CD4-positive, CD25-positive, alpha-beta regulatory T cell (primary cell): ENCODE results near the gene LSM3. TPM values are rescaled to one million over a fixed set of nuclear protein-coding genes. Genes with fewer than 3 reads are reported as not detected.

Experiments used
- ATAC-seq, 2 donors: fragments of 150-1000 bp; cut with Tn5 transposase; one replicate each; pipeline ENCODE4 v1.10.0; 2021; ENCODE audit warnings: low read depth in 2 of 2, moderate number of reproducible peaks in 2 of 2, moderate library complexity in 1 of 2
- DNase-seq, 3 donors: peaks; one replicate each; pipeline versions ENCODE4 v3.0.0 to v3.0.0-alpha.2; 2012 to 2022; ENCODE audit warnings: mixed read lengths in 1 of 3
- H3K27ac ChIP-seq: one replicate; pipeline ENCODE4 v1.7.0; 2013; ENCODE audit warnings: mild to moderate bottlenecking, low read length; ENCODE audit not compliant: insufficient read depth, poor library complexity, severe bottlenecking
- H3K27me3 ChIP-seq: one replicate; pipeline ENCODE4 v1.7.0; 2013; ENCODE audit warnings: low read length; ENCODE audit not compliant: control insufficient read depth, insufficient read depth
- H3K36me3 ChIP-seq: one replicate; pipeline ENCODE4 v1.7.0; 2013; ENCODE audit warnings: mild to moderate bottlenecking, low read length, moderate library complexity; ENCODE audit not compliant: control insufficient read depth, insufficient read depth
- H3K4me1 ChIP-seq: 2 replicates; pipeline ENCODE4 v1.7.0; 2013; ENCODE audit warnings: mild to moderate bottlenecking, low read length; ENCODE audit not compliant: insufficient read depth, control insufficient read depth, poor library complexity, severe bottlenecking
- H3K4me3 ChIP-seq: one replicate; pipeline ENCODE4 v1.7.0; 2013; ENCODE audit warnings: low read depth, mild to moderate bottlenecking, low read length, moderate library complexity
- H3K9me3 ChIP-seq, 2 experiments: 1 replicate in 1 of 2; 2 replicates in 1 of 2; pipeline ENCODE4 v1.7.0; 2013; ENCODE audit warnings: low read length in 2 of 2, mild to moderate bottlenecking in 1 of 2, moderate library complexity in 1 of 2; ENCODE audit not compliant: control insufficient read depth in 2 of 2
- H3K27ac Mint-ChIP-seq, 3 donors: one replicate each; pipeline ENCODE4 v1.8.0; 2020 to 2022; ENCODE audit warnings: mild to moderate bottlenecking in 3 of 3, mixed read lengths in 3 of 3, moderate library complexity in 2 of 3
- H3K27me3 Mint-ChIP-seq: one replicate; pipeline ENCODE4 v1.8.0; 2022; ENCODE audit warnings: mild to moderate bottlenecking, mixed read lengths
- H3K36me3 Mint-ChIP-seq: one replicate; pipeline ENCODE4 v1.8.0; 2020; ENCODE audit warnings: mixed read lengths
- H3K4me1 Mint-ChIP-seq, 4 donors: one replicate each; pipeline ENCODE4 v1.8.0; 2020 to 2022; ENCODE audit warnings: mixed read lengths in 4 of 4, mild to moderate bottlenecking in 1 of 4
- H3K4me3 Mint-ChIP-seq, 4 donors: one replicate each; pipeline ENCODE4 v1.8.0; 2020 to 2022; ENCODE audit warnings: mild to moderate bottlenecking in 4 of 4, mixed read lengths in 4 of 4, moderate library complexity in 3 of 4
- H3K9me3 Mint-ChIP-seq, 7 donors: one replicate each; pipeline ENCODE4 v1.8.0; 2020 to 2022; ENCODE audit warnings: mixed read lengths in 7 of 7, mild to moderate bottlenecking in 3 of 7, moderate library complexity in 2 of 7
- polyA plus RNA-seq, 4 donors: library from polyadenylated mRNA; unstranded; fragments of 300-500 nt; fragmentation: Illumina TruSeq; gene quantifications; one replicate each; pipeline ENCODE4 v1.2.3, GENCODE V29; 2021
- total RNA-seq: library from RNA; stranded (reverse); gene quantifications from one replicate; pipeline ENCODE4 v1.2.3, GENCODE V29; 2022

LSM3 gene
- total and polyA plus RNA-seq, 5 donors from 2014 or later, result 6.6 to 25.7 (median 21.0) TPM

DNA sequence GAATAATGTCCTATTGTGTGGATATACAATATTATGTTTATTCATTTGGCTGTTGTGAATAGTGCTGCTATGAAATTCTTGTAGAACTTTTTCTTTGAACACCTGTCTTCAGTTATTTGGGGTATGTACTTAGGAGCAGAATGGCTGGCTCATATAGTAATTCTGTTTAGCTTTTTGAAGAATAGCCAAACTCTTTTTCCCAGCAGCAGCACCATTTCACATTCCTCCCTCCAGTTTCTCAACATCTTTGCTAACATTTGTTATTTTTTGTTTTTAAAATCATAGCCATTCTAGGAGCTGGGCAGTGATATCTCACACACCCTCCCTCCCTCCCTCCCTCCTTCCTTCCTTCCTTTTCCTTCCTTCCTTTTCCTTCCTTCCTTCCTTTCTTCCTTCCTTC is 39.7 kb downstream of the LSM3 start:
- DNase-seq (no peak), ATAC-seq (no peak)
- Histone ChIP-seq H3K4me3 (no peak overlapping the region), H3K27ac (no peak overlapping the region), H3K4me1 (no peaks in the 10 kb centered on the region), H3K27me3 (no peaks in the 10 kb centered on the region), H3K9me3 (peaks cover 0 to 5% of the 10 kb centered on the region in 2 experiments), H3K36me3 (no peaks in the 10 kb centered on the region)
- Mint-ChIP-seq H3K36me3 (no peaks in the 10 kb centered on the region), H3K27me3 (peaks cover 17% of the 10 kb centered on the region), H3K9me3 (peaks cover 0 to 21% (median 3%) of the 10 kb centered on the region in 7 donors), H3K4me1 (no peaks in the 10 kb centered on the region), H3K27ac (no peak overlapping the region), H3K4me3 (peak overlapping the region in 1 of 4 donors; percentile 55)

DNA sequence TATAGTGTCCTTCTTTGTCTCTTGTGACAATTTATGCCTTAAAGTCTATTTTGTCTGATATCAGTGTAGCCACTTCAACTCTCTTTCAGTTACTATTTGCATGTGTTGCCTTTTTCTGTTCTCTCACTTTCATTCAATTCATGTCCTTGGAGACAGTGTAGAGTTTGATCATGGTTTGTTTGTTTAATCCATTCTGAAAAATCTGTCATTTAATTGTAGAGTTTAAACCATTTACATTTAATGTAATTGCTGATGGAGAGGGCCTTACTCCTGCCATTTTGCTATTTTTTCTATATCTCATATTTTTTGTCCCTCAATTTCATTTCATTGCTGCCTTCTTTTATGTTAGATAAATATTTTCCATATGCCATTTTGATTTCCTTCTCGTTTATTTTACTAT is 42.3 kb downstream of the LSM3 start:
- H3K4me3 ChIP-seq, result no peak overlapping the region
- H3K27me3 ChIP-seq, result peaks cover 2% of the 10 kb centered on the region
- H3K27ac Mint-ChIP-seq, result no peak overlapping the region
- no peak for ATAC-seq
- H3K27ac ChIP-seq, result no peak overlapping the region
- no peaks in the 10 kb centered on the region for H3K4me1 ChIP-seq
- H3K4me1 Mint-ChIP-seq, result no peaks in the 10 kb centered on the region
- peaks cover 0 to 21% (median 3%) of the 10 kb centered on the region in 7 donors for H3K9me3 Mint-ChIP-seq
- no peaks in the 10 kb centered on the region for H3K36me3 Mint-ChIP-seq
- peaks cover 0 to 5% of the 10 kb centered on the region in 2 experiments for H3K9me3 ChIP-seq
- H3K4me3 Mint-ChIP-seq, result no peak overlapping the region
- H3K36me3 ChIP-seq, result no peaks in the 10 kb centered on the region
- H3K27me3 Mint-ChIP-seq, result peaks cover 26% of the 10 kb centered on the region
- DNase-seq, result no peak

DNA sequence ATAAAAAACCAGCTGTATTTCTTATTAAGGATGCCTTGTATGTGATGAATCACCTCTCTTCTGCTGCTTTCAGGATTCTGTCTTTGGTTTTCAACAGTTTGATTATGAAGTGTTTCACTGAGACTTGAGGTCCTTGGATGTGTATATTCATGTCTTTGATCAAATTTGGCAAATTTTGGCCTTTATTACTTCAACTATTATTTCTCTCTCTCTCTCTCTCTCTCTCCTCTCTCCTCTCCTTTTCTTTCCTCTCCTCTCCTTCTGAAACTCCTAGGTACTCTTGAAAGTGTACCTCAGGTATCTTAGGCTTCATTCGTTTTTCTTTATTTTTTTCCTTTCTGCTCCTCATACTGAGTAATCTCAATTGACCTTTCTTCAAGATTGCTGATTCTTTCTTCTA is 43.3 kb downstream of the LSM3 start:
- Mint-ChIP-seq H3K9me3 (peaks cover 0 to 21% (median 3%) of the 10 kb centered on the region in 7 donors), H3K4me1 (no peaks in the 10 kb centered on the region), H3K36me3 (no peaks in the 10 kb centered on the region), H3K27me3 (peaks cover 26% of the 10 kb centered on the region), H3K27ac (peak overlapping the region in 1 of 3 donors; percentile 43), H3K4me3 (no peak overlapping the region)
- H3K4me1 ChIP-seq, result no peaks in the 10 kb centered on the region
- ATAC-seq (no peak), DNase-seq (no peak)
- no peak overlapping the region for H3K4me3 ChIP-seq
- H3K36me3 ChIP-seq, result no peaks in the 10 kb centered on the region
- H3K9me3 ChIP-seq, result peaks cover 0 to 5% of the 10 kb centered on the region in 2 experiments
- H3K27ac ChIP-seq, result no peak overlapping the region
- peaks cover 4% of the 10 kb centered on the region for H3K27me3 ChIP-seq

DNA sequence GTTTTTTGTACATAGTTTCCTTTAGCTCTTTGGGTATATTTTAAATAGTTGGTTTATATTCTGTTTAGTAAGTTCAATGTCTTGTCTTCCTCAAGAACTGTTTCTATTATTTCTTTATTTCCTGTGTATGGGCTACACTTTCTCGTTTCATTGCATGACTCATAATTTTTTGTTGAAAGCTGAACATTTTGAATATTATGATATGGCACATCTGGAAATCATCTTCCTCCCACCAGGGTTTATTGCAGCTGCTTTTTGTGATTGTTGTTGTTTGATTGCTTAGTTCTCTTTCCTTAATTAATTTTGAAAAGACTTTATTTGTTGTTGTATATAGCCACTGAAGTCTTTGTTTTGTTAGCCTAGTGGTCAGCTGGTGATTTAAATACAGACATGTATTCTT is 43.8 kb downstream of the LSM3 start:
- ATAC-seq (no peak), DNase-seq (no peak)
- Mint-ChIP-seq H3K27ac (no peak overlapping the region), H3K27me3 (peaks cover 26% of the 10 kb centered on the region), H3K4me3 (no peak overlapping the region), H3K36me3 (no peaks in the 10 kb centered on the region), H3K4me1 (no peaks in the 10 kb centered on the region), H3K9me3 (peaks cover 0 to 21% (median 3%) of the 10 kb centered on the region in 7 donors)
- Histone ChIP-seq H3K27ac (no peak overlapping the region), H3K4me3 (no peak overlapping the region), H3K27me3 (peaks cover 4% of the 10 kb centered on the region), H3K4me1 (no peaks in the 10 kb centered on the region), H3K36me3 (no peaks in the 10 kb centered on the region), H3K9me3 (peaks cover 0 to 5% of the 10 kb centered on the region in 2 experiments)

DNA sequence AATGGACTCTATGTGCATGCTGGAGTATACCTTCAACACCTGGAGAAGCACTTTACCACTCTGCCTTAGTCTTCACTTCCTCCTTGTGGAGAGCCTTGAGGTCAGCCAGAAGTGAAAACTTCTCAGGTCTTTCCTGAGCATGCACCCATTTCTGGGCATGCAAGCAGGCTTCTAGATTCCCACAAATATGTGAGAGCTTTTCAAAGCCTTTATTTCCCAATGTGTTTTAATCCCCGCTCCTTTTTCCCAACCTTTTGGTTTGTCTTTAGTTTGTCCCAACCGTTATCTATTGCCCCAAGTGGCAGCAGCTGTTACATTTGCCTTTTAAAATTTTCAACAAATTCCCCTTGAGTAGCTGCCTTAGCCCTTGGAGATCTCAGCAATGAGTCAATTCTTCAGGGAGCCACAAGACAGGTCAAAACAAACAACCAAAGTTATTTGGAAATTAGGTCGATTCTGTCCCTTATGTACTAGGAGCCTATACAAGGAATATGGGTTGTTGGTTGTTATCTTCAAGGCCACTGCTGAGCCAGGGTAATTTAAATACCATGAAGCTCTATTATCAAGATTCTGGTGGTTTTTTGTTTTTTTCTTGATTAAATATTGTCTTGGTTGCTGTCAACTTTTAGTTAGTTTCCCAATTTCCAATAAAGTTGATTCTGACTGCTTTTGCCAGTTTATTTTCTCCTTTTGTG is 44.4 kb downstream of the LSM3 start:
- no peaks in the 10 kb centered on the region for H3K36me3 Mint-ChIP-seq
- no peaks in the 10 kb centered on the region for H3K36me3 ChIP-seq
- no peak overlapping the region for H3K27ac ChIP-seq
- no peak overlapping the region for H3K4me3 ChIP-seq
- no peak overlapping the region for H3K4me3 Mint-ChIP-seq
- no peaks in the 10 kb centered on the region for H3K4me1 Mint-ChIP-seq
- H3K27me3 ChIP-seq, result peaks cover 4% of the 10 kb centered on the region
- ATAC-seq (no peak), DNase-seq (no peak)
- no peaks in the 10 kb centered on the region for H3K4me1 ChIP-seq
- peaks cover 0 to 5% of the 10 kb centered on the region in 2 experiments for H3K9me3 ChIP-seq
- H3K9me3 Mint-ChIP-seq, result peaks cover 0 to 21% (median 3%) of the 10 kb centered on the region in 7 donors
- no peak overlapping the region for H3K27ac Mint-ChIP-seq
- peaks cover 31% of the 10 kb centered on the region for H3K27me3 Mint-ChIP-seq

DNA sequence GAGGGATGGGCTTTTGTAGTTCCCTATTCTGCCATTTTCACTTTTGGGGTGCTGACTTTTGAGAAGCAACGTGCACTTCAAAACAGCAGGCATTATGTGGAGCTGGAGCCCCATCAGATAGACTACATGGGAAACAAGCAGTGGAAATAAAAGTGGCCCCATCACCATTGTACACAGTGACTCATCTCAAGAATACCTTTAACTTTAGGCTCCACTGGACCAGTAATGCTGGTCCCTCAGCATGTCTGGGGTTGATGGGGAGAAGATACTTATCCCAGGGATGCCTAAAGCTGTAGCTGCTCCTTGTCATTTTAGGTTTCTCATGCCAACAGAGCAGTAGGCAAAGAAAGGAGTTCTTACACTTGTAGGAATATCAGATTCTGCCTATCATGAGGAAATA is 45.0 kb downstream of the LSM3 start:
- H3K27ac ChIP-seq, result no peak overlapping the region
- DNase-seq (no peak), ATAC-seq (no peak)
- no peak overlapping the region for H3K4me3 ChIP-seq
- Mint-ChIP-seq H3K4me3 (no peak overlapping the region), H3K27me3 (peaks cover 31% of the 10 kb centered on the region), H3K36me3 (no peaks in the 10 kb centered on the region), H3K4me1 (no peaks in the 10 kb centered on the region), H3K9me3 (peaks cover 0 to 21% (median 3%) of the 10 kb centered on the region in 7 donors), H3K27ac (no peak overlapping the region)
- H3K4me1 ChIP-seq, result no peaks in the 10 kb centered on the region
- H3K27me3 ChIP-seq, result peaks cover 4% of the 10 kb centered on the region
- no peaks in the 10 kb centered on the region for H3K36me3 ChIP-seq
- peaks cover 0 to 5% of the 10 kb centered on the region in 2 experiments for H3K9me3 ChIP-seq

DNA sequence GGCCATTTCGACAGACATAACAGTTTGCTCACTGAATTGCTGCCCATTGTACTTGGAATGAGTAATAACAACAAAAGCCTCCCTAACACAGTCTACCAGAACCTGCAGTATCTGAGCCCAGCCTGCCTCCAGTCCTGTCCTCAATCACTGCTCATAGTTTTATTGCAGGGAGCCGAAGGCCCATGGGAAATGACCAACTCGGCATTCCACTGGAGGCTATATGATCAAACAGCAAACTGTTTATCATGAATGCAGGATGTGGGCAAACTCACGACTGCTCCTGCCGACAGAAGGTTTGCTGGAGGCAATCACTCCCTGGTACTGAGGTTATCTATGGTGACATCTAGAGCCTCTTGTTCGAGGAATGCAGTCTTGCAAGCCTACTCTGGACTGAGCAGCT is 46.3 kb downstream of the LSM3 start:
- DNase-seq (no peak), ATAC-seq (no peak)
- Mint-ChIP-seq H3K36me3 (no peaks in the 10 kb centered on the region), H3K27me3 (peaks cover 31% of the 10 kb centered on the region), H3K9me3 (peaks cover 0 to 21% (median 3%) of the 10 kb centered on the region in 7 donors), H3K4me1 (no peaks in the 10 kb centered on the region), H3K27ac (no peak overlapping the region), H3K4me3 (no peak overlapping the region)
- H3K27ac ChIP-seq, result no peak overlapping the region
- H3K9me3 ChIP-seq, result peaks cover 0 to 5% of the 10 kb centered on the region in 2 experiments
- peaks cover 4% of the 10 kb centered on the region for H3K27me3 ChIP-seq
- no peak overlapping the region for H3K4me3 ChIP-seq
- H3K36me3 ChIP-seq, result no peaks in the 10 kb centered on the region
- no peaks in the 10 kb centered on the region for H3K4me1 ChIP-seq

DNA sequence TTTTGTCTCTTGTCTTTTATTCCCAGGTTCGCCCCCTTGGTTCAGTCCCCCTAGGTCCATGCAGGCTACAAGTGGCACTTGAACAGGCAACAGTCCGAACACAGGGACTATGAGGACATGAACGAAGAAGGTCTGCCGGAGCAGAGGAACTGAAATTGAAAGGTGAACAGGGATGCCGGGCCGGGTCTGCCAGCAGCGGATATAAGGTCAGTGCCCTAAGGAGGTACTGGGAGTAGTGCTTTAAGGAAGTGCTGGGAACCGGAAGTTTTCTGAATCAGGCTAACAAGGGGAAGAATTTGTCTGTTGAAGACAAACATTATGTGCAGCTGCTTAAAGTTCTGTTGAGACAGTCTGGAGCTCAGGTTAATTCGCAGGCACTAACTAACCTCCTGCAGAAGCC is 46.8 kb downstream of the LSM3 start:
- Histone ChIP-seq H3K36me3 (no peaks in the 10 kb centered on the region), H3K4me1 (no peaks in the 10 kb centered on the region), H3K27me3 (peaks cover 4% of the 10 kb centered on the region), H3K27ac (no peak overlapping the region), H3K9me3 (peaks cover 0 to 5% of the 10 kb centered on the region in 2 experiments), H3K4me3 (no peak overlapping the region)
- no peak for DNase-seq
- Mint-ChIP-seq H3K4me1 (no peaks in the 10 kb centered on the region), H3K36me3 (no peaks in the 10 kb centered on the region), H3K27me3 (peaks cover 31% of the 10 kb centered on the region), H3K4me3 (peak overlapping the region in 1 of 4 donors; percentile 53), H3K27ac (no peak overlapping the region), H3K9me3 (peaks cover 0 to 21% (median 3%) of the 10 kb centered on the region in 7 donors)
- no peak for ATAC-seq
